Panc1 (cell line): ENCODE measurements around the gene RTL1.

ENCODE experiments used
- CTCF ChIP-seq: fragments of 450-650 bp; IDR thresholded peaks from 2 replicates; pipeline ENCODE4 v1.5.1; 2017; ENCODE audit warnings: mild to moderate bottlenecking
- POLR2AphosphoS5 ChIP-seq: IDR thresholded peaks from 2 replicates; pipeline ENCODE4 v1.6.1; 2012; ENCODE audit warnings: mild to moderate bottlenecking, low read depth, low read length, moderate library complexity
- SIN3A ChIP-seq: IDR thresholded peaks from 2 replicates; pipeline ENCODE4 v1.6.1; 2012; ENCODE audit warnings: low read depth, mild to moderate bottlenecking, low read length, moderate library complexity, borderline replicate concordance; ENCODE audit not compliant: insufficient read depth
- TCF7L2 ChIP-seq: IDR thresholded peaks from 2 replicates; pipeline ENCODE4 v1.6.1; 2011; ENCODE audit warnings: mild to moderate bottlenecking, low read depth, low read length, inconsistent platforms
- TF ChIP-seq, protein P1 (sequence below), 2 experiments: IDR thresholded peaks; 2 replicates each; pipeline ENCODE4 v1.6.1; 2011 to 2012; ENCODE audit warnings: low read depth in 2 of 2, control low read depth in 1 of 2, low read length in 1 of 2, mild to moderate bottlenecking in 1 of 2, moderate library complexity in 1 of 2; ENCODE audit not compliant: insufficient read depth in 1 of 2

GRCh38 chr14:100857923-100858837, 45.3 kb downstream of the RTL1 start:
- TF ChIP-seq CTCF (no peak), POLR2AphosphoS5 (no peak), SIN3A (no peak), TCF7L2 (no peak)
- TF ChIP-seq, protein P1, sequence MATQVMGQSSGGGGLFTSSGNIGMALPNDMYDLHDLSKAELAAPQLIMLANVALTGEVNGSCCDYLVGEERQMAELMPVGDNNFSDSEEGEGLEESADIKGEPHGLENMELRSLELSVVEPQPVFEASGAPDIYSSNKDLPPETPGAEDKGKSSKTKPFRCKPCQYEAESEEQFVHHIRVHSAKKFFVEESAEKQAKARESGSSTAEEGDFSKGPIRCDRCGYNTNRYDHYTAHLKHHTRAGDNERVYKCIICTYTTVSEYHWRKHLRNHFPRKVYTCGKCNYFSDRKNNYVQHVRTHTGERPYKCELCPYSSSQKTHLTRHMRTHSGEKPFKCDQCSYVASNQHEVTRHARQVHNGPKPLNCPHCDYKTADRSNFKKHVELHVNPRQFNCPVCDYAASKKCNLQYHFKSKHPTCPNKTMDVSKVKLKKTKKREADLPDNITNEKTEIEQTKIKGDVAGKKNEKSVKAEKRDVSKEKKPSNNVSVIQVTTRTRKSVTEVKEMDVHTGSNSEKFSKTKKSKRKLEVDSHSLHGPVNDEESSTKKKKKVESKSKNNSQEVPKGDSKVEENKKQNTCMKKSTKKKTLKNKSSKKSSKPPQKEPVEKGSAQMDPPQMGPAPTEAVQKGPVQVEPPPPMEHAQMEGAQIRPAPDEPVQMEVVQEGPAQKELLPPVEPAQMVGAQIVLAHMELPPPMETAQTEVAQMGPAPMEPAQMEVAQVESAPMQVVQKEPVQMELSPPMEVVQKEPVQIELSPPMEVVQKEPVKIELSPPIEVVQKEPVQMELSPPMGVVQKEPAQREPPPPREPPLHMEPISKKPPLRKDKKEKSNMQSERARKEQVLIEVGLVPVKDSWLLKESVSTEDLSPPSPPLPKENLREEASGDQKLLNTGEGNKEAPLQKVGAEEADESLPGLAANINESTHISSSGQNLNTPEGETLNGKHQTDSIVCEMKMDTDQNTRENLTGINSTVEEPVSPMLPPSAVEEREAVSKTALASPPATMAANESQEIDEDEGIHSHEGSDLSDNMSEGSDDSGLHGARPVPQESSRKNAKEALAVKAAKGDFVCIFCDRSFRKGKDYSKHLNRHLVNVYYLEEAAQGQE (IDR thresholded peaks at IDR 0.05; ENCODE audit: insufficient read depth in 1 of 2, low read depth in 2 of 2, low read length in 1 of 2): no peak
